ENCODE data around the gene IKZF4.
"Not testable (repeated sequence)": the region's sequence is repeated elsewhere in the genome, so short reads cannot be mapped to it uniquely, and the experiment has no call there.

DNA sequence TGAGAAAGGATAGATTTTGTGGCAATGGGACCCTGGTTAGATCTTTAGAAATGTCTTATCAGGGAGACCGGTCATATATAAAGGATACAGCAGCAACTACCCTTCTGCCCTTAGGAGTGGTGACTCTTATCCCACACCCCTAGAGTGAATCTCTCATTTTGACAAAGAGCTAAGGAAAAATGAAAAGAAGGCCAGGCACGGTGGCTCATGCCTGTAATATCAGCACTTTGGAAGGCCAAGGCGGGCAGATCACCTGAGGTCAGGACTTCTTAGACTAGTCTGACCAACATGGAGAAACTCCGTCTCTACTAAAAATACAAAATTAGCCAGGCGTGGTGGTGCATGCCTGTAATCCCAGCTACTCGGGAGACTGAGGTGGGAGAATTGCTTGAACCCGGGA, 34.9 kb upstream of the IKZF4 start:
- not testable (repeated sequence) for TF ChIP-seq POLR2A, CTCF (IDR thresholded peaks at IDR 0.05)

Data from lower leg skin (tissue), 3 donors.